Psoas muscle (tissue), 8 donors: Measurements from ENCODE around the gene EID1. TPM values are rescaled to one million over a fixed set of nuclear protein-coding genes. Genes with fewer than 3 reads are reported as not detected.
A peak's percentile ranks its signal among the peaks of the same experiment; 100 is the strongest.

ENCODE experiments used
- ATAC-seq, 4 donors: fragments of 200-7000 bp; cut with Tn5 transposase; one replicate each; pipeline ENCODE4 v1.9.1; 2020; ENCODE audit warnings: moderate library complexity in 3 of 4, mild to moderate bottlenecking in 2 of 4
- DNase-seq, 2 donors: peaks; one replicate each; pipeline ENCODE4 v3.0.0-alpha.2; 2020
- H3K27ac ChIP-seq: fragments of 200-600 bp; one replicate; pipeline ENCODE4 v1.8.0; 2022
- H3K27me3 ChIP-seq, 3 donors: fragments of 200-600 bp in 1 of 3; one replicate each; pipeline versions ENCODE4 v1.6.1 to v1.8.0; 2013 to 2022; ENCODE audit warnings: low read length in 2 of 3, mild to moderate bottlenecking in 2 of 3, moderate library complexity in 1 of 3; ENCODE audit not compliant: insufficient read depth in 3 of 3
- H3K36me3 ChIP-seq, 2 donors: fragments of 200-600 bp in 1 of 2; one replicate each; pipeline versions ENCODE4 v1.6.1 to v1.8.0; 2013 to 2022; ENCODE audit warnings: low read depth in 1 of 2, mild to moderate bottlenecking in 1 of 2, moderate library complexity in 1 of 2; ENCODE audit not compliant: insufficient read depth in 1 of 2
- H3K4me1 ChIP-seq: fragments of 200-600 bp; one replicate; pipeline ENCODE4 v1.8.0; 2022
- H3K4me3 ChIP-seq: fragments of 200-600 bp; one replicate; pipeline ENCODE4 v1.8.0; 2022; ENCODE audit warnings: mild to moderate bottlenecking
- H3K9me3 ChIP-seq: fragments of 200-600 bp; one replicate; pipeline ENCODE4 v1.8.0; 2022
- CTCF ChIP-seq: fragments of 200-600 bp; IDR thresholded peaks from one replicate; pipeline ENCODE4 v1.8.0; 2022; ENCODE audit warnings: antibody characterized with exemption
- WGBS, 3 donors: extraction: QIAGEN DNeasy Blood & Tissue Kit; methylation state at CpG; one replicate each; pipeline versions ENCODE4 v1.1.6 to v1.1.7; 2013; 5-methylcytosine and 5-hydroxymethylcytosine counted together
- intact Hi-C, 2 donors: fragments of 100-400 bp; cut with DNase I; formaldehyde crosslinking; loops; one replicate each; pipeline versions ENCODE4 v1.11.0 to v1.14.2; 2022
- polyA plus RNA-seq, 3 donors: library from polyadenylated mRNA; stranded (reverse); fragments of 200-250 nt; gene quantifications; one replicate each; pipeline ENCODE4 v1.2.3, GENCODE V29; 2013
- total RNA-seq, 4 donors: library from RNA; stranded (reverse); fragmentation: NEBNext Ultra II Directional in 2 of 4; extraction: Animal tissue kit (Norgen Biotek cat#: 25700) in 2 of 4; gene quantifications; one replicate each; pipeline versions ENCODE4 v1.2.1 to v1.2.4, GENCODE V29; 2021 to 2023
- donor health status: healthy with polysubstance abuse.
- donor health status: DM: no; HTN: no; CAD: no; lungs with moderate emphysema.
- donor health status: Bipolar disorder and iron deficiency.
- donor health status: healthy.
- donor health status: DM: yes; HTN: yes; CAD: no.
- donor health status: DM: no; HTN: no; CAD: no.
- donor health status: DM: no; HTN: no; CAD: no.
- donor health status: DM: yes; HTN: yes; CAD: no.

EID1 gene
- total and polyA plus RNA-seq, 7 donors, result 60.3 to 120 (median 93.7) TPM

DNA sequence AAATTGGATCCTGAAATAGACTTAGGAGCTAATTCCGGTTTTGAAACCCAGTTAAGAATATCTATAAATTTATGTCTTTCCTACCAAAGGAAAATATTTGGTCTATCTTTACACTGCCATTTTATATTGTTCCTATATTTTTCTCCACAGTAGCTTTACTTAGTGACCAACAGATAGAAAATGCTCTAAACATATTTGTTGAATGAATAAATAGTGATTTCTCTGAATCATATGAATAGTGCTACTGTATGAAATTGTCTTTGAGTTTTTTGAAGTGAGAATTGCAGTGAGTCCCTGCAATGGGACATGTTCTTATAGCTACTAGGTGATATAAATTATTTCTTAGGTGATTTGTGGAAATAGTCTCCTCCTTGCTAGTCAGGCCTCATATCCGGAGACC is 18.5 kb upstream of the EID1 start:
- DNase-seq, result no peak
- intact Hi-C loops, result no loop called here

DNA sequence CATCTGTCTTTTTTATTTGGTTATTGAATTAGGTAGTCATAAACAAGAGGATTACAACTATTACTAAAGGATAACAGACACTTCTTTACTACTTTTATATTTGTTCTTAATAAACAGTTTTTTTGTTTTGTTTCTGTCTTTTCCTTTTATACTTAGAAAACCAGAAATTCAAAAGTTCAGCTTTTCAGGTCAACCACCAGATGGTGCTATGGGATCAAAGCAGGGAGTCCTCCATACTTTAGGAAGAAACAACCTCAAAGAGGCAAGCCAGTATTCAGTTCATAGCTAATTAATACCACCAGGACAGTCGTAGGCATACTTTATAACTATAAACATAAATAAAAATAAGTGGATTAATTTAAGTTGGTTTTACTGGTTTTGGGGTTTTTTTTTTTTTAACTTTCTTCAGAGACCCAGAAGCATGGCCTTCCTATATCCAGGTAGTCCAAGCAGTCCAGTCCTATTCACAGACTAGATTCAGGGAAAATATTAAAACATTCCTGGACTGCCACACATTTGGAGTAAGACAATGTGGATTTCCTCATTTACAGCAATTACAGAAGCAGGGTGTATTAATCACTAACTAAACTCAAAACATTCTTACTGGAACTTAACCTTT is 16.0 kb upstream of the EID1 start:
- no peak for DNase-seq
- H3K9me3 ChIP-seq, result no peaks in the 10 kb centered on the region
- H3K27ac ChIP-seq, result no peak overlapping the region
- no peaks in the 10 kb centered on the region for H3K4me1 ChIP-seq
- H3K4me3 ChIP-seq, result no peak overlapping the region
- intact Hi-C loops, result loop anchor here (2.0 to 10.0 kb wide), 6 partner anchors 113 to 1283 kb away; partner anchors contain the start of genes COPS2 (in 1 of the 2) and FGF7 (in 1 of the 2)
- WGBS, 3 donors, result 0 to 9% (median 6%) methylated on average over 1 of the region's 1 CpG
- peak; percentile 94 for TF ChIP-seq CTCF
- ATAC-seq, result peak in 3 of 4 donors; percentile 56 to 85 (median 61)
- H3K36me3 ChIP-seq, result no peaks in the 10 kb centered on the region
- H3K27me3 ChIP-seq, result no peaks in the 10 kb centered on the region

More for the DNA sequence above, 18.5 kb upstream of the EID1 start:
- H3K4me3 ChIP-seq, result no peak overlapping the region
- no peak for ATAC-seq
- H3K9me3 ChIP-seq, result no peaks in the 10 kb centered on the region
- TF ChIP-seq CTCF, result no peak
- H3K27me3 ChIP-seq, result no peaks in the 10 kb centered on the region
- H3K4me1 ChIP-seq, result no peaks in the 10 kb centered on the region
- H3K36me3 ChIP-seq, result no peaks in the 10 kb centered on the region
- WGBS, 3 donors, result 84 to 91% (median 87%) methylated on average over 2 of the region's 2 CpGs
- no peak overlapping the region for H3K27ac ChIP-seq

GRCh38 chr15:48862705-48863104 is 15.2 kb upstream of the EID1 start:
- no peaks in the 10 kb centered on the region for H3K27me3 ChIP-seq
- H3K4me3 ChIP-seq, result no peak overlapping the region
- no peak for DNase-seq
- no peak overlapping the region for H3K27ac ChIP-seq
- H3K36me3 ChIP-seq, result no peaks in the 10 kb centered on the region
- ATAC-seq, result peak in 1 of 4 donors; percentile 15
- no peaks in the 10 kb centered on the region for H3K9me3 ChIP-seq
- WGBS, 3 donors, result 88 to 100% (median 95%) methylated on average over 1 of the region's 1 CpG
- no peak for TF ChIP-seq CTCF
- H3K4me1 ChIP-seq, result no peaks in the 10 kb centered on the region
- intact Hi-C loops, result loop anchor here (2.0 to 10.0 kb wide), 6 partner anchors 112 to 1282 kb away; partner anchors contain the start of genes COPS2 (in 1 of the 2) and FGF7 (in 1 of the 2)

GRCh38 chr15:48865370-48866079 is 12.4 kb upstream of the EID1 start:
- no peaks in the 10 kb centered on the region for H3K9me3 ChIP-seq
- no peaks in the 10 kb centered on the region for H3K4me1 ChIP-seq
- no peaks in the 10 kb centered on the region for H3K36me3 ChIP-seq
- H3K27me3 ChIP-seq, result no peaks in the 10 kb centered on the region
- 69 to 78% (median 71%) methylated on average over 3 of the region's 3 CpGs for WGBS, 3 donors
- intact Hi-C loops, result loop anchor here in 1 of 2 donors (5.0 to 10.0 kb wide), 3 partner anchors 107 to 1279 kb away; partner anchors contain the start of gene COPS2
- ATAC-seq (no peak), DNase-seq (no peak)
- H3K4me3 ChIP-seq, result no peak overlapping the region
- TF ChIP-seq CTCF, result no peak
- no peak overlapping the region for H3K27ac ChIP-seq
